B cell (primary cell): ENCODE data around the gene PPIP5K2. TPM values are rescaled to one million over a fixed set of nuclear protein-coding genes. Genes with fewer than 3 reads are reported as not detected.

Experiments
- ATAC-seq: fragments of 200-7000 bp; cut with Tn5 transposase; one replicate; pipeline ENCODE4 v1.10.0; 2021; ENCODE audit warnings: low read depth, mild to moderate bottlenecking, moderate number of reproducible peaks, moderate library complexity
- CTCF ChIA-PET: fragments of 350-600 bp; sonication (Branson Sonifier 250); formaldehyde crosslinking; loops from one replicate; lab custom pipeline; 2021; ENCODE audit warnings: antibody characterized with exemption, inconsistent platforms; lab: Charles Lee
- POLR2A ChIA-PET: fragments of 350-600 bp; sonication (Branson Sonifier 250); formaldehyde crosslinking; loops from one replicate; lab custom pipeline; 2021; ENCODE audit warnings: antibody characterized with exemption; lab: Charles Lee
- DNase-seq: peaks from one replicate; pipeline ENCODE4 v3.0.0; 2013
- H2AFZ ChIP-seq: 2 replicates; pipeline ENCODE4 v1.6.1; 2012; ENCODE audit warnings: mild to moderate bottlenecking, low read depth, low read length; ENCODE audit not compliant: insufficient read depth, poor library complexity, severe bottlenecking
- H3K27ac ChIP-seq, 2 donors: 1 replicate in 1 of 2; 2 replicates in 1 of 2; pipeline ENCODE4 v1.5.1; 2012 to 2013; ENCODE audit warnings: low read length in 2 of 2, mild to moderate bottlenecking in 2 of 2, moderate library complexity in 1 of 2
- H3K27me3 ChIP-seq, 4 experiments: fragments of 200-600 bp in 1 of 4; sonication (generic) in 1 of 4; replicated peaks in 1 of 4; 1 replicate in 2 of 4; 2 replicates in 2 of 4; pipeline versions ENCODE4 v1.6.1 to v1.7.0; 2013 to 2016; ENCODE audit warnings: low read length in 3 of 4, mild to moderate bottlenecking in 2 of 4, mixed read lengths in 1 of 4, moderate library complexity in 1 of 4; ENCODE audit not compliant: insufficient read depth in 4 of 4, control insufficient read depth in 3 of 4; ENCODE audit errors: control extremely low read depth in 1 of 4
- H3K36me3 ChIP-seq, 2 experiments: replicated peaks in 1 of 2; 1 replicate in 1 of 2; 2 replicates in 1 of 2; pipeline versions ENCODE4 v1.6.1 to v1.7.1; 2013; ENCODE audit warnings: low read length in 1 of 2; ENCODE audit not compliant: insufficient read depth in 2 of 2, control insufficient read depth in 1 of 2; ENCODE audit errors: control extremely low read depth in 1 of 2, extremely low read depth in 1 of 2
- H3K4me1 ChIP-seq, 2 donors: fragments of 200-600 bp in 1 of 2; sonication (generic) in 1 of 2; 1 replicate in 1 of 2; 2 replicates in 1 of 2; pipeline versions ENCODE4 v1.5.1 to v1.6.1; 2013 to 2017; ENCODE audit warnings: low read length in 2 of 2; ENCODE audit not compliant: control insufficient read depth in 2 of 2, insufficient read depth in 2 of 2
- H3K4me2 ChIP-seq: replicated peaks from 2 replicates; pipeline ENCODE3; 2012; ENCODE audit warnings: mild to moderate bottlenecking, low read depth, low read length; ENCODE audit not compliant: poor library complexity, severe bottlenecking
- H3K4me3 ChIP-seq, 5 experiments: fragments of 200-600 bp in 1 of 5; sonication (generic) in 1 of 5; 1 replicate in 3 of 5; 2 replicates in 2 of 5; pipeline versions ENCODE4 v1.5.1 to v1.7.0; 2011 to 2016; ENCODE audit warnings: low read length in 4 of 5, mild to moderate bottlenecking in 4 of 5, low read depth in 2 of 5, control low read depth in 1 of 5, moderate library complexity in 1 of 5; ENCODE audit not compliant: insufficient read depth in 1 of 5; ENCODE audit errors: control extremely low read depth in 1 of 5, extremely low read depth in 1 of 5
- H3K79me2 ChIP-seq: fragments of 200-600 bp; sonication (generic); one replicate; pipeline ENCODE4 v1.6.0; 2016; ENCODE audit warnings: low read length; ENCODE audit not compliant: control insufficient read depth, insufficient read depth
- H3K9ac ChIP-seq: fragments of 200-600 bp; sonication (generic); 2 replicates; pipeline ENCODE4 v1.6.1; 2017; ENCODE audit warnings: mild to moderate bottlenecking, low read length, moderate library complexity
- H3K9me3 ChIP-seq, 3 donors: one replicate each; pipeline versions ENCODE4 v1.6.1 to v1.7.1; 2013; ENCODE audit warnings: low read length in 2 of 3; ENCODE audit not compliant: control insufficient read depth in 2 of 3, insufficient read depth in 1 of 3; ENCODE audit errors: control extremely low read depth in 1 of 3
- H4K20me1 ChIP-seq: 2 replicates; pipeline ENCODE4 v1.6.0; 2012; ENCODE audit warnings: mild to moderate bottlenecking, low read length; ENCODE audit not compliant: insufficient read depth, control insufficient read depth, poor library complexity, severe bottlenecking
- H3K27ac Mint-ChIP-seq: one replicate; pipeline ENCODE4 v1.8.0; 2021; ENCODE audit warnings: mixed read lengths
- H3K27me3 Mint-ChIP-seq: one replicate; pipeline ENCODE4 v1.8.0; 2021; ENCODE audit warnings: mixed read lengths
- H3K4me1 Mint-ChIP-seq: one replicate; pipeline ENCODE4 v1.8.0; 2021; ENCODE audit warnings: mixed read lengths
- H3K4me3 Mint-ChIP-seq: one replicate; pipeline ENCODE4 v1.8.0; 2021; ENCODE audit warnings: mixed read lengths
- H3K9me3 Mint-ChIP-seq: one replicate; pipeline ENCODE4 v1.8.0; 2022; ENCODE audit warnings: mixed read lengths; ENCODE audit not compliant: insufficient read depth
- EZH2 ChIP-seq: IDR thresholded peaks from 2 replicates; pipeline ENCODE4 v1.6.1; 2012; ENCODE audit warnings: borderline replicate concordance, low read depth, mild to moderate bottlenecking, moderate library complexity, low read length; ENCODE audit not compliant: insufficient read depth, poor library complexity, severe bottlenecking
- WGBS: methylation state at CpG from one replicate; pipeline ENCODE4 v1.1.5; 2013; ENCODE audit warnings: missing lambda C conversion rate; ENCODE audit not compliant: insufficient coverage; 5-methylcytosine and 5-hydroxymethylcytosine counted together
- intact Hi-C: fragments of 100-400 bp; cut with micrococcal nuclease; formaldehyde crosslinking; loops from one replicate; pipeline ENCODE4 v1.10.0; 2022
- polyA plus RNA-seq: library from polyadenylated mRNA; depleted of rRNA; stranded (reverse); fragments of >200 nt; gene quantifications from 2 replicates; pipeline ENCODE4 v1.2.3, GENCODE V29; 2012
- total RNA-seq, 2 donors: library from RNA; stranded (reverse); fragments of 120-200 nt in 1 of 2; gene quantifications; 1 replicate in 1 of 2; 2 replicates in 1 of 2; pipeline versions ENCODE4 v1.2.3 to v1.2.4, GENCODE V29; 2013 to 2022
- TF ChIP-seq, protein P1 (sequence below): fragments of 200-600 bp; IDR thresholded peaks from one replicate; pipeline ENCODE4 v1.8.0; 2022; ENCODE audit warnings: antibody characterized with exemption, mild to moderate bottlenecking

The PPIP5K2 gene
- total and polyA plus RNA-seq, 2 donors (not counting 1 experiment from before 2014, with no cell fraction given): 14.5 to 80.5 TPM

GRCh38 chr5:103258957-103259704 is 139.0 kb downstream of the PPIP5K2 start:
- Histone ChIP-seq H4K20me1 (no peaks in the 10 kb centered on the region), H3K4me3 (peak overlapping the region; percentile 57 to 91 (median 80)), H3K79me2 (peaks cover 33% of the 10 kb centered on the region), H3K27me3 (peaks cover 0 to under 1% (median 0%) of the 10 kb centered on the region in 4 experiments), H3K9ac (peak overlapping the region; percentile 79), H3K4me1 (peaks cover 8 to 12% of the 10 kb centered on the region in 2 donors), H2AFZ (peak overlapping the region; percentile 96), H3K36me3 (no peaks in the 10 kb centered on the region), H3K27ac (peak overlapping the region; percentile 41 to 50), H3K9me3 (no peaks in the 10 kb centered on the region), H3K4me2 (peak overlapping the region; percentile 97)
- Mint-ChIP-seq H3K9me3 (no peaks in the 10 kb centered on the region), H3K27ac (peak overlapping the region; percentile 83), H3K4me1 (peaks cover 19% of the 10 kb centered on the region), H3K4me3 (peak overlapping the region; percentile 93), H3K27me3 (peaks cover 8% of the 10 kb centered on the region)
- DNase-seq: peak; percentile 86
- TF ChIP-seq, protein P1, sequence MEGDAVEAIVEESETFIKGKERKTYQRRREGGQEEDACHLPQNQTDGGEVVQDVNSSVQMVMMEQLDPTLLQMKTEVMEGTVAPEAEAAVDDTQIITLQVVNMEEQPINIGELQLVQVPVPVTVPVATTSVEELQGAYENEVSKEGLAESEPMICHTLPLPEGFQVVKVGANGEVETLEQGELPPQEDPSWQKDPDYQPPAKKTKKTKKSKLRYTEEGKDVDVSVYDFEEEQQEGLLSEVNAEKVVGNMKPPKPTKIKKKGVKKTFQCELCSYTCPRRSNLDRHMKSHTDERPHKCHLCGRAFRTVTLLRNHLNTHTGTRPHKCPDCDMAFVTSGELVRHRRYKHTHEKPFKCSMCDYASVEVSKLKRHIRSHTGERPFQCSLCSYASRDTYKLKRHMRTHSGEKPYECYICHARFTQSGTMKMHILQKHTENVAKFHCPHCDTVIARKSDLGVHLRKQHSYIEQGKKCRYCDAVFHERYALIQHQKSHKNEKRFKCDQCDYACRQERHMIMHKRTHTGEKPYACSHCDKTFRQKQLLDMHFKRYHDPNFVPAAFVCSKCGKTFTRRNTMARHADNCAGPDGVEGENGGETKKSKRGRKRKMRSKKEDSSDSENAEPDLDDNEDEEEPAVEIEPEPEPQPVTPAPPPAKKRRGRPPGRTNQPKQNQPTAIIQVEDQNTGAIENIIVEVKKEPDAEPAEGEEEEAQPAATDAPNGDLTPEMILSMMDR: no peak
- TF ChIP-seq EZH2: no peak
- ATAC-seq: peak; percentile 31
- ChIA-PET CTCF (interaction anchor here (1.0 to 3.2 kb wide), 4 partner anchors 12 to 139 kb away, joined by 4 to 11 read pairs (median 6); partner anchors contain the start of genes GIN1 and PPIP5K2), POLR2A (interaction anchor here (1.8 kb wide), 1 partner anchor 139 kb away, joined by 12 read pairs; the partner anchor contains the start of genes GIN1 and PPIP5K2)
- intact Hi-C loops: loop anchor here (1.0 to 5.0 kb wide), 4 partner anchors 47 to 502 kb away; partner anchors contain the start of genes GIN1, NUDT12, PAM and PPIP5K2
- under 1% methylated on average over 91 of the region's 91 CpGs for WGBS
